Stimulated activated CD8-positive, alpha-beta memory T cell treated with anti-CD3 and anti-CD28 coated beads, Interleukin-7, amount 100 ng/mL, for 48 hours (primary cell): ENCODE measurements around the gene CDCA7L.
A peak's percentile ranks its signal among the peaks of the same experiment; 100 is the strongest.
"Not testable (repeated sequence)": the region's sequence is repeated elsewhere in the genome, so short reads cannot be mapped to it uniquely, and the experiment has no call there.

ENCODE experiments used
- DNase-seq, 2 donors: peaks; one replicate each; pipeline ENCODE4 v3.0.0-alpha.2; 2020; ENCODE audit warnings: low read depth in 1 of 2; ENCODE audit errors: extremely low read depth in 1 of 2

The CDCA7L gene

DNA sequence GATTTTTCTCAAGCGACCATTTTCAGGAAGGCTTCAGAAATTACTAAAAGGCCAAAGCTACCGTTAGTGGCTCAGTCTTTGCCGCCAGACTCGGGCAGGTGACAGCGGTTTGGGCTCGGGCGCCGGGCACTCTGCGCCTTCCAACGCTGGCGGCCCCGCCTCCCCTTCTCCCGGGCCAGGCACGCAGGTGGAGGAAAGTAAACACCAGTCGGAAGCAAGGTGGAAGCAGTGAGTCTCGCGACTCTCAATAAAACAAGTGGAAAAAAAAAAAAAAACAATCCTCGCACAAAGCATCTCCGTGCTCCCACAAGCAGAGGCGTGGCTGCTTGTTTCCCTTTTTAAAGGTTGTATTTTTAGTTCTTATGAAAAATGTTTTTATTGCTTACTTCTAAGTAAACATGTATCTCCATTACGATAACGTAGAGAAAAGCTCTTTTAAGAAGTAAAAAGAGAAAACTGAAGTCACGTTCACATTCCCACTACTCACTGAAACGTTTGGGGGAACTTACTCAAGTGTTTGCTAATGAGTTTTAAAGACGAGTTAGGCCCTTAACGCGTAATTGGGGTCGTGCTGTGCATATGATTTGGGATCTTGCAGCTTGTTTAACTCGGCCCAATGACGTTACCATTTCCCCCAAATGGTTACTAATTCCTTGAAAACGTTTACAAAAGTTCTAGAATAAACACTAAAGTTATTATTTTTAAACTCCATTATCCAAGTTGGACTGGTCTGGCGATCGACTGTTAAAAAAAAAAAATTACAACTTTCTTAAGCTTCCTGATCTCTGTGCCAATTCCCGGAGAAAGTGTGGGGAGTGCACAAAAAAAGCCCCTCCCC is 864 bp downstream of the CDCA7L start:
- peak in 1 of 2 donors; percentile 29 for DNase-seq

DNA sequence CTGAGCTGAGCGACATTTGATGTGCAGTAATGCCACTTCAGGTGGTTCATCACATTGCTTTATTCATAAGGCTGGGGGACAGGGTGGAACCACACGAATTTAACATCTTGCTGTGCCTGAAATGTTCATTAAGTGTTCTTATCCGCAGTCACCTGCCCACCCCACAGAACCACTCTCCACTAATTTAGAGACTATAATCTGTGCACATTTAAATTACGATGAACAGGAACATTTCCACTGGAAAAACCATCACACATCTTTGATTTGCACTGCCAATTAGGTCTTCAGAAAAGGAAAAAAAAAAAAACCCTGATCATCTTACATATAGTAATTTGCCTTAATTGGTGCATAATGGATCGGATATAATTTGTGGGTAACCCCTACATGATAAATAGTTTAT is 2.3 kb downstream of the CDCA7L start:
- DNase-seq: no peak

DNA sequence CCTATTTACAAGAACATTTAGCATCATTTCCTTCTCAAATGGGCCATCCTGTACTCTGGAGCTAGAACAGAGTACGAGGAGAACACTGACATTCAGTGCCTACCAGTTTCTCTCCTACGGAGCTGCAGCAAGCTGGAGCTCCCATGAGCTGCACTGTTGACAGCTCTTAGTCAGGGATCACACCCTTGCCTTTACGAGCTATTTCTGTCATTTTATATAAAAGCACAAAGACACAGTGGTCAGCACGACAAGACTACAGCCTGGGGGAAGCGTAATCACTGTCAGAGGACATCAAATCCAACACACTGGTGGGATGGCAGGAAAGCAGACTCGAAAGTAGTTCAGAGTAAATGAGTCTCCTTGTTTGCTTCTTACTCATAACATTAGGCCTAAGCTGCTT is 2.7 kb downstream of the CDCA7L start:
- DNase-seq: no peak

DNA sequence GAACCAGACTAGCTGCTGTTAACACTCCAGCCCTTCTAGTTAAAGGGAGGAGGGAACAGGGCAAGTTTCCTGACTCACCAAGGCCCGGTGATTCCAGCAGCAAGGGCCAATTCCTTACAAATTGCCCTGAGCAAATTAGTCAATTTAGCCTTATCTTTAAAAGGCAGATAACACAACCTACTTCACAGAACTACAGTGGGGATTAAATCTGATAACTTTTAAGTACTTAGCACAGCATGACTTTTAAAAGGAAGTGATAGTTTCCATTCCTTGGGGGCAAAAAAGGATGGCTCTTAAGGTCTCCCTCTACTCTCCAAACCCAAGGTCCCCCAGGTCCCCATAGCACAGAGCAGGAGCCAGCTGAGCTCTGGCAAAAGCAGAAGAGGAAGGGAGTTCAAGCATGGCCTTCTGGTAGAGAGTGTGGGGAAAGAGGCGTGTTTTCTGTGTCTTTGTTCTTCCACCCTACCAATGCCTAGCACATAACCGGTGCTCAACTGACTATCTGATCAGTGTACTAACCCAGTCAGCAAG is 4.0 kb downstream of the CDCA7L start:
- no peak for DNase-seq

DNA sequence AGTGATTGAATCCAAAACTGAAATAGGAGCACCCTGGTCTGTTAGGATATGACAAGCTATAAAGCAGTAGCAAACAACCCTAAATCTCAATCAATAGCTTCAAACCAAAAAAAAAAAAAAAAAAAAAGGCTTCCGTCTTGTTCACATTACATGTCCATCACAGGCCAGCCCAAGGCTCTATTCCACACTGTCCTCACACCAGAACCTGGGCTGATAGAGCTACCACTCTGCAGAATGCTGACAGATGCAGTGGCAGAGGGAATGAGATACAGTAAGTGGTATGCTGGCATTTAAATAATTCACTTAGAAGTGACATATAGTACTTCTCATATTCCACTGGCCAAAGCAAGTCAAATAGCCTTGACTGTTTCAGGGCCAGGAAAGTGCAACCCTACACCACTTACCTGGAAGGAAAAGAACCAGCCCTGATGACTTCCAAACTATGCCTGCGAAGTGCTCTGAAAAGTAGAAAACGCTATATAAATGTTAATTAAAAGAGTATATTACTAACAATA is 5.8 kb downstream of the CDCA7L start:
- DNase-seq: no peak

DNA sequence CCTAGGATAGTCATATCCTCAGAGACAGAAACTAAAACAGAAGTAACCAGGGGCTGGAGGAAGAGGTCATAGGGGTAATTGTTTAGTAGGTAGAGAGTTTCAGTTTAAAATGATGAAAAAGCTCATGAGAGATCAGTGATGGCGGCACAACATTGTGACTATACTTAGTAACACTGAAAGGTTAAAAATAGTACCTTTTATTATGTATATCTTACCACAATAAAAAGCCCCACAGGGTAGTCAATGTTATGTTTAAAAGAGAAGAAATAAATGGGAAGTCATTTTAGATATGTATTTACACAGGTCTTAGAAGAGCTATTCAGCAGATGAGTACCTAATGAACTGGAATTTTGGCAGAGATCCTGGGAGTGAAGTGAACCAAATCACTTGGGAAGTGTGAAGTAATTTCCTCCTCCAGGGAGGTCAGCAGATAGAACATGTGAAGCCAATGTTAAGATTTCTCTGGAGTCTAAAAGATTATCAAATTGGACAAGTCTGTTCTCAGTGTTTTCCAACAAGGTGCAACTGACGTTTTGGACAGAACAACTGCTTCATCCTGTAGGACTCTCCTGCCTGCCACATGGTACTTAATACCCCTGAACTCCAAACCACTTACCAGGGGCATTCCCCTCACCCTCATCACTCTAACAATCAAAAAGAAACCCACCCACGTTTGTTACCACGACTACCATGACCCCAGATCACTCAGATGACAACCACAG is 6.4 kb downstream of the CDCA7L start:
- peak; percentile 17 to 59 for DNase-seq

DNA sequence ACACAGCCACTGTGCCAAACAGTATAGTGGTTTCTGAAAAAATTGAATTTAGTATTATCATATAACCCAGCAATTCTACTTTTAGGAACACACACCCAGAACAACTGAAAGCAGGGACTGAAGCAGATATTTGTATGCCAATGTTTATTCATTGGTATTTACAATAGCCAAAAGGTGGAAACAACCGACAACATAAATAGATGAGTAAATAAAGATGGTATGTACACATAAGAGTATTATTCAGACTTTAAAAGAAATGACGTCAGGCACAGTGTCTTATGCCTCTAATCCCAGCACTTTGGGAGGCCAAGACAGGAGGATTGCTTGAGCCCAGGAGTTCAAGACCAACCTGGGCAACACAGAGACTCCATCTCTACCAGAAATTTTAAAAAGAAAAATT is 7.2 kb downstream of the CDCA7L start:
- DNase-seq: no peak

DNA sequence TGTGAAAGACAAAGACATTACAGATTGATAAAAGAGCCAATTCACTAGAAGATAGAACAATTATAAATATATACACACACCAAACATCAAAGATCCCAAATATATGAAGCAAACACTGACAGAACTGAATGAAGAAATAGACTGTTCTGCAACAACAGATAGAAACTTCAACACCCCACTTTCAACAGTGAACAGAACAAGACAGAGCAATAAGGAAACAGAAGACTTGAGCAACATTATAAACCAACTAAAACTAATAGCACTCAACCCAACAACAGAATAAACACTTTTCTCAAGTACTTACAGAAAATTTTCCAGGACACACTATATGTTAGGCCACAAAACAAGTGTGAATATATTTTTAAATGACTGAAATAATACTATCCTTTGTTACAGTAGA is 10.9 kb downstream of the CDCA7L start:
- no peak for DNase-seq

DNA sequence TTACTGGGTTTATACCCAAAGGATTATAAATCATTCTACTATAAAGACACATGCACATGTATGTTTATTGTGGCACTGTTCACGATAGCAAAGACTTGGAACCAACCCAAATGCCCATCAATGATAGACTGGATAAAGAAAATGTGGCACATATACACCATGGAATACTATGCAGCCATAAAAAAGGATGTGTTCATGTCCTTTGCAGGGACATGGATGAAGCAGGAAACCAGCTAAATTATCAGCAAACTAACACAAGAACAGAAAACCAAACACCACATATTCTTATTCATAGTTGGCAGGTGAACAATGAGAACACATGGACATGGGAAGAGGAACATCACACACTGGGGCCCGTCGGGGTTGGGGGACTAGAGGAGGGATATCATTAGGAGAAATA is 12.4 kb downstream of the CDCA7L start:
- not testable (repeated sequence) for DNase-seq

DNA sequence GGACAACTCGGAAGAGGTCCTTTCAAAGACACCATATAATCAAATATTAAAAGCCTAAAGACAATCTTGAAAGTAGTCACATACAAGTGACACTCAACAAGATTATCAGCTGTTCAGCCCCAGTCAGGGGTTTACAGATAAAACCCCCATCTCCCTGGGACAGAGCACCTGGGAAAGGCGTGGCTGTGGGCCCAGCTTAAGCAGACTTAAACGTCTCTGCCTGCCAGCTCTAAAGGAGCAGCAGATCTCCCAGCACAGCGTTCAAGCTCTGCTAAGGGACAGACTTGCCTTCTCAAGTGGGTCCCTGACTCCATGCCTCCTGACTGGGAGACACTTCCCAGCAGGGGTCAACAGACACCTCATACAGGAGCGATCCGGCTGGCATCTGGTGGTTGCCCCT is 18.0 kb downstream of the CDCA7L start:
- no peak for DNase-seq

DNA sequence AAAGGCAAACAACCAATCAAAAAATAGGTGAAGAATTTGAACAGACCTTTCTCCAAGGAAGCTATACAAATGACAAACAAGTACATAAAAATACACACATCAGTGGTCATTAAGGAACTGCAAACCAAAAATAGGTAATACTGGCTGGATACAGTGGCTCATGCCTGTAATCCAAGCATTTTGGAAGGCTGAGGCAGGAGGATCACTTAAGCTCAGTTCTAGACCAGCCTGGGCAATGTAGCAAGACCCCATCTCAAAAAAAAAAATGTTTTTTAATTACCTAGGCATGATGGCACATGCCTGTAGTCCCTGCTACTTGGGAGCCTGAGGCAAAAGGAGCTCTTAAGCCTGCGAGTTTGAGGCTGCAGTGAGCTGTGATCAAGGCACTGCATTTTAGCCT is 19.3 kb downstream of the CDCA7L start:
- DNase-seq: no peak

DNA sequence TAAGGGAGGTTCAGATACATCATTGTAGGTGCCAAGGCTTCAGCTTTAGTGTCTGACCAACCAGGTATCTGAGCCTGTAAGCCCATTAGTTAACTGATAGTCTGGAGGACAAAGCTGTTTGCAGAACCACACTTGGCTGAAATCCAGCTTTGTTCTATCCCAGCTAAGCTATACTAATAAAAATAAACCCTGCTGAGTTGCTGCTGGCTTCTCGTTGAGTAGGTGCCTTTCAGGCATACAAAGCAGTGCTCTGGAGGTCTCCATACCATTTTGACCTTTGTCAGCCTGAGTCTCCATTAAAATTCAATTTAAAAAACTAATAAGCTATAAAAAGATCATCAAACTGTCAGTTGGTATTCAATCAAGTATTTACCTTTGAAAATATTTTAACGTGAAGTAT is 22.0 kb downstream of the CDCA7L start:
- no peak for DNase-seq

DNA sequence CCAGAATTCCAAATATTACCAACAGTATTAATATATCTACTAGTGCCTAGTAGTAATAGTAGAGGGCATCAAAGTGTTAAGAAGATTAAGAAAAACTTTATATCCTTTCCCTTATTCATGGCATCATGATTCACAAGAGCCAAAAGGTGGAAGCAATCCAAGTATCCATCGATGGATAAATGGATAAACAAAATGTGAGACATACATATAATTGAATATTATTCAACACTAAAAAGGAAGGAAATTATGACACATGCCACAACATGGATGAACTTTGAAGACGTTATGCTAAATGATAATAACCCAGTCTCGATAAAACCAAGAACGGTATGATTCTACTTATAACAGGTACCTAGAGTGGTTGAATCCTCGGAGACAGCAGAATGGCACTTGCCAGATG is 23.1 kb downstream of the CDCA7L start:
- DNase-seq: no peak

DNA sequence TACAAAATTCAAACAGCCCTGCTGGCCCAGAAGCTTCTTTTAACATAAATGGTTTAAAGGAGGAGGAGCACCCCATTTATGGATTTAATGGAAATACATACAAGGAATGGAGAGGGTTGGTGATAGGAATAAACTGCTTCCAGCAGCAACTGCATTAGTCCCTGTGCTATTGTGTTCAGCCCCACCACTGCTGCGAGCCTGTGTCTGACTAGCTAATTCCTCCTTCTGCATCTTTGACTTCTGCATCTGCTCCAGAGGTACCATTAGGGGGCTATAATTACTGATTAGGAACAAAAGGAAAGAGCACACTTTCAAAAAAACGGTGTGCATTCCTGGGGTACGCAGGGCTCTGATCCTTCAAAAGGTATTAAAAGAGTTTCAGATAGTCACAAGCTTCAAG is 24.8 kb downstream of the CDCA7L start:
- DNase-seq: no peak

DNA sequence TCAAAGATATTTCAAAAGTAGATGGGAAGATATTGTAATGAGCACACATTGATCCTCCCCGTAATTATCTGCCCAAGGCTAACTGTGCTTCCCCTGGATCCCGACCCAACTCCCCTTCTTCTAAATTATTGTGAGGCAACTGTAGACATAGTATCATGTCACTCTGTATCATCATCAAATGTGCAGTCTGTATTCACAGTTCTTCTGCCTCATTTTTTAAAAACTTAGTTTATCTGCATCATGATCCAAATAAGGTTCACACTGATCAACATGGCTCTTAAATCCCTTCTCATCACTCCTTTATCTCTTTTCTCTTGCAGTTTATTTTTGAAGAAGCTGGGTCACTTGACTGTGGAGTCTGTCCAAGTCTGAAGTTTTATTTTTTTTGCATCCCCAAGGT is 27.5 kb downstream of the CDCA7L start:
- no peak for DNase-seq

DNA sequence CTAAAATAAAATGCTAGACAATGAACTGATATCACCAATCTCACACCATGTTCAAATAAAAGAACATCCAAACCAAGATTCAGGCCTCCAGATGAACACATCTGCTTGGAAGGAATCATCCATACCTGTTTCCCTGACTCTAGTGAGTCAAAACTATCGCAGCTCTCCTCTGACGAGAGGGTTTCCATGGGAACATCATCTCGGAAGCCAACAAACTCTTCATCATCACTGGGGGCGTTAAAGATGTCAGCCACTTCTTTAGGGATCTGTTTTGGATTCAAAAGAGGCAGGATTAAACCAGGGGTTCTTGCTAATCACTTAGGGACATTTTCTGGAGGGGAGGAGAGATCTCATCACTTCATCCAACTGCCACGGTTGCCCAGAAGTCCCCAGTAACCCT is 29.1 kb downstream of the CDCA7L start:
- DNase-seq: no peak

DNA sequence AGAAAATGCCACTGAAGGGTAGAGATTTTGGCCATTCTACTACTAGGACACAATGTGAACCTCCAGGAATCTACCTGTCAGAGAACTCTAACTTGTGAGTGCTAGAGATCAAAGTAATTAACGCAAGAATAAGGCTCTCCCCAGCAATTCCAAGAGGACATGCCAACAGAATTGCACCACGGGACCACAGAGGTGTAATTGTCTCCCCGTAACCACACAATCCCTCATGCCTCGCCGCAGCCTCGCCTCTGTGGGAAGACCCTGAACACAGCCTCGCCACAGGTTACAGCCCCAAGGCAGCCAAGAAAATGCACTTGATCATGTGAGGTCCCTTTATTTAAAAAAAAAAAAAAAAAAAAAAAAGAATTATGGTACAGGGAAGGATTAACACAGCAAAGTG is 29.5 kb downstream of the CDCA7L start:
- DNase-seq: no peak

DNA sequence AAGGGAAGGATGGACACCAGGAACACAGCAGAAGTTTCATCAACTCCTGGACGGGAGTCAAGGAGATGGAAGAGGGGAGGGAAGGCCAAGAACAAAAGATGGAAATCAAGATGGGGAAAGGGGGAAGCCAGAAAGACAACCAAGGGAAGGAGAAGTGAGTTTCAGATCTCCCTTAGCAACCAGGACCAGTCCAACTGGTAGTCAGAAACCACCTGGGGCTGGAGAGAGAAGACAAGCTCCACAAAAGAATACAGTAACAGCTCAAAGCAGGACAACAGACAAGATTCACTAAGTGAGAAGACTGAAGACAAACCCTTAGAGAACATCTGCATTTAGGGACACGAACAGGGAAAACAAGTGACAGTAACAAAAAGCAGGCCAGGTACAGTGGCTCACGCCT is 30.6 kb downstream of the CDCA7L start:
- DNase-seq: no peak

DNA sequence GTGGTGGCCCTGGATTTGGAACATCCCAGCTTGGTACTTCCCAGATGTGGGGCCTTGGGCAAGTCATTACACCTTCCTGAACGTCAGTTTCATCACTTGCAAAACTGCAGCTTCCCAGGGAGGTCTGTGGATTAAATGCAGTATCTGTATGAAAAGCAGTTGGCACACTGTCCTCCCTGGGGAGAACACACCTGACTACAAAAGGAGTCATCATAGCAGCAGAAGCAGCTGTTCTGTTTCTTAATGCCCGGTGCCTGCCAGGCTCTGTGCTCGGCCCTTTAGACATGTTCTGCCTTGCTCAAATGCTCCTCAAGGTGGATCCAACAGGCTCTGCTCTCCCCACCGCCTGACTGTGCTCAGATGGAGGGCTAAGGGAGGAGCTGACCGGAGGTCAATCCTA is 31.0 kb downstream of the CDCA7L start:
- no peak for DNase-seq

DNA sequence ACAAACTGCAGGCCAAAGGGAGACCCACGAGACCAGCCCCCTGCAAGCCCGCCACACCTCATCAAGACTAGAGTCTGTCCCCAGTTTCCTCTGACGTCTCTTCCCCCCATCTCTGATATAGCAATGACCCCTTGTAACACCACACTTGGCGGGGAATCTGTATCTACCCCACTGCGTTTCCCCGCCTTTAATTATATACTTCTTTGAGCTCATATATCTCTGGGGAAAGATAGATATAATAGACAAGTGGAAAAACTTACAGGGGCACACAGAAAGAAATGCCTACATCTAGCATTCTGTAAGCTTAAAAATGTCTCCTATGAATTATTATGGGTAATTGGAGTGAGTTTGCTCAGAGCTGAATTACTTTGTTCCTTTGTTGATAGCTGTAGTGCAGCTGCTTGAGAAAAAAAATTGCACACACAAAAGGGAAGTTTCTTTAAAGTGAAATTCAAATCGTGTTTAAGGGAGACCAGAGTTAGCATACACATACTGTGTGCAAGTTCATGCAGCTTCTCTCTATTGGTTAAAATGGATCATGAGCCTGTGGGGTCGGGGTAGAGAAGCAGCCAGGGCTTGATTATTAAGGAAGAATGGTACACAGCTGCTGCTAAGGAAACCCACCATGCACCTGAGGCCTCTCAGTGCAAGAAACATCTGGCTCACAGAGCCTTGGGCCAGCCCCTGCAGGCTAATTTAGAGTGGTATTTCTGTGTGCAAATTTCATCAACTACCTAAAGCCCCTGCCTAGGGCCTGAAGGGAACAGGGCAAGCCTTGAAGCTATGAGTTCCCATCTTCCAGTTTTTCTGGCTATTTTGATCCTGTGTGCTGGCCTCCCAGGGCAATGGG is 32.5 kb downstream of the CDCA7L start:
- DNase-seq: no peak

DNA sequence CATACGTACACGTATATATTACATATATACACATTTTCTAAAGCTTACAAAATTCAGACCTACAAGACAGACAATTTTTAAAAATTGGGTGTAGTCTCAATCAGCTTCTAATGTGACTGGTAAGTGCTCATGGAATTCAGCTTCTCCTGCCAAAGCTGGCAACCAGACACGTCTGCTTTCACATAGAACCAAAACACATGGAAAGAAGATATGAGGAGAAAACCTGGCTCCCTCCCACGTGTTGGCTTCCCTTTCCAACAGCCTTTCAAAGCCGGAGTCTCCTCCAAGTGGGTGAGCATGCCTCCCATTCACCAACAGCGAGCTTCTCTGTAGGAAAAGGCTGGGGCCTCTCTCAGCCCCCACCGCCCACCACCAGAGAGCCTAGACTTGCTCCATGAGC is 33.4 kb downstream of the CDCA7L start:
- DNase-seq: no peak
